HG03439 (cell line): Measurements from ENCODE around the gene TRIM16.
"Not testable (repeated sequence)": the region's sequence is repeated elsewhere in the genome, so short reads cannot be mapped to it uniquely, and the experiment has no call there.

Experiments
- ATAC-seq: cut with Tn5 transposase; IDR thresholded peaks from one replicate; pipeline ENCODE4 v1.9.1; 2021; ENCODE audit warnings: mild to moderate bottlenecking, moderate library complexity; ENCODE audit not compliant: unreplicated experiment

The TRIM16 gene

GRCh38 chr17:15659236-15659635, 24.9 kb downstream of the TRIM16 start:
- ATAC-seq: no peak

DNA sequence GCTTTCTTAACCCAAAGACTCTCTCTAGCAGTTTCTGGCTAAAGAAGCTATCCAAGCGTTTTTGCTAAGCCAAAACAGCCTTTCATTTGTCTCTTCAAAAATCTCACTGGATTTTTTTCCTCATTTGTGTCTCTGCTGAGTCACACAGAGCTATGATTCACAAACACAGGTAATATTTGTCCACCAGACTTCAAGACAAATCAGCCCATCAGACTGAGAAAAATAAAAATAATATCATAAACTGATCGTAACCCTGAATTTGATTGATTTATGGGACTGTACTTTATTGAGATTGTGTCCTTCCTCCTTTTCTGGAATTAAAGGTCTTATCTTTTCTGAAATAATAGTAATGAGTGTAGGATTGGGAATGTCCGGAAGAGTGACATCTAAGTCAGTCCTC, 25.8 kb downstream of the TRIM16 start:
- no peak for ATAC-seq

DNA sequence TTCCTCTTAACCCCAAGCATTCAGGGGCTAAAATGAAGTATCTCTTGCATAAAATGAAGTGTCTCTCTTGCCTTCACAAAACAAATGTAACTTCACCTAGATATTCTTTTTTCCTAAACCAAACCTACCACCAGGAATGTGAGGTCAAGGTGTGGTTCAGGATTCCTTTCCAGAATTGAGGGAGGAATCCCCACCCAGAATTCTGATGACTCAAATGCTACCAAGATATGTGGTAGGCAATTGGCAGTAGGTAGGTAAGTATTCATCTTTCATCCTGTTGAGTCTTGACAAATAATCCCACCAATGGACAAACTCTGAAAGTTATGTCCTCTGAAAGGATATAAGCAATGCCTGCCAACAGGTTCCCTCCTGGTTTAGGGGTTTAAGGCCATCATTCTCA, 26.2 kb downstream of the TRIM16 start:
- ATAC-seq: no peak

GRCh38 chr17:15654886-15655561, 29.1 kb downstream of the TRIM16 start:
- ATAC-seq: no peak

DNA sequence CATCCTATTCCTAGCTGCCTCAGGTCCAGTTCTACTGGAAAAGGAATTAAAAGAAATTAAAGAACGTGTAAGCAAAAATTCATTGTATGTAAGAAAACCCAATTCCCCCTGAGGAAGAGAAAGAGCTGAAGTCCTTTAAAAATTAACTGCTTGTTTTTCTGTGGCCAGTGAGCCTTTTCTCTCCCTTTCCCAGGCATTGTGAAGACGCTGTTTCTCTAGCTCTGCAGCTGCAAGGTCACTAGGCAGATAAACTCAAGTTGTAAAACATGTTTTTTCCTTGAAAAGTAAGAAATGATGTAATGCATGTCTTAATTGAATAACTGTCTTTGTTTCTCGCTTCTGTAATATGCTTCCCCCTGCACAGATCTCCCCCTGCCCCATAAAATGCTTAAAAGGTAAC, 29.7 kb downstream of the TRIM16 start:
- not testable (repeated sequence) for ATAC-seq

DNA sequence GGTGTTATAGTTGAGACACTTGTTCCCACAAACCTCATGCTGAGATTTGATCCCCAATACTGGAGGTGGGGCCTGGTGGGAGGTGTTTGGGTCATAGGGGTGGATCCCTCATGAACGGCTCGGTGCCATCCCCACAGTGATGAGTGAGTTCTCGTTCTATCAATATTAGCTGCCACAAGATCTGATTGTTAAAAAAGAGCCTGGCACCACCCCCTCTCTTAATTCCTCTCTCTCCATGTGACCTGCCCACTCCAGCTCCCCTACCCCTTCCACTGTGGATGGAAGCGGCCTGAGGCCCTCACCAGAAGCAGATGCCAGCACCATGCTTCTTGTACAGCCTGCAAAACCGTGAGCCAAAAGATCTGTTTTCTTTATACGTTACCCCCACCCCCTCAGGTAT, 31.2 kb downstream of the TRIM16 start:
- no peak for ATAC-seq

- no peak for ATAC-seq
These were observed 32.5 kb downstream of the TRIM16 start for GRCh38 chr17:15651583-15652110.

DNA sequence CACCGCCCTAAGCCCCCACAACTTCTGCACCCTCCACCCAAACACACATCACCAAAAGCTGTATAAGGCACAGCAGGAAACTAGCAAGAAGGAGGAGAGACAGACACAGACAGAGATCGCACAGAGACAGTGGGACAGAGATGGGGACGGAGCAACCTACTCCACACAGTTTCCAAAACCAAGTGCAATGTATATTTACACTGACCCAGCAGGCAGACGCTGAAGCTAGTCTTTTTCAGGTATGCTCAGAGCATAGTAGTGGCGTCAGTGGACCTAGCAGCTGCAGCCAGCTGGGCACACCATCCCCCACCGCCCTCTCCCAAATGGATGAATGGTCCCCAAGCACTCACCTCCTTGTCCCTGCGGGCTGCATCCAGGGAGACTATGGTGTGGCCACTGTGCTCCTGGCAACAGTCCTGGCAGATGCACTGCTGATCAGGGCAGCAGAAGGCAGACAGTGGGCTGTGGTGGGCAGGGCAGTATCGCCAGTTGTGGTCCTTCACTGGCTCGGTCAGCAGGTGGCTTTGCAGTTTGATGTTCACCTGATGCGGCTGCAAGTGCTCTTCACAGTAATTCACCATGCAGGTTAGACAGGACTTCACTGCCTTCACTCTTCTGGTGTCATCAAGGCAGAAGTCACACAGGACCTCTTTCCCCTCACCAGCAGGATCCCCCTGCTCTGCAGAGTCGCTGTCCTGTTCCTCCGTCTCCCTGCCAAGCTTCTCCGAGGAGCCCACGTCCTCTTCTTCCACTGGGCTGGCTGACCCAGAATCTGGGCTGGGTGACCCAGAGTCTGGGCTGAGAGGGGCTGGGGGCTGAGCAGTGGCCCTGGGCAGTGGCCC, 33.1 kb downstream of the TRIM16 start:
- no peak for ATAC-seq

DNA sequence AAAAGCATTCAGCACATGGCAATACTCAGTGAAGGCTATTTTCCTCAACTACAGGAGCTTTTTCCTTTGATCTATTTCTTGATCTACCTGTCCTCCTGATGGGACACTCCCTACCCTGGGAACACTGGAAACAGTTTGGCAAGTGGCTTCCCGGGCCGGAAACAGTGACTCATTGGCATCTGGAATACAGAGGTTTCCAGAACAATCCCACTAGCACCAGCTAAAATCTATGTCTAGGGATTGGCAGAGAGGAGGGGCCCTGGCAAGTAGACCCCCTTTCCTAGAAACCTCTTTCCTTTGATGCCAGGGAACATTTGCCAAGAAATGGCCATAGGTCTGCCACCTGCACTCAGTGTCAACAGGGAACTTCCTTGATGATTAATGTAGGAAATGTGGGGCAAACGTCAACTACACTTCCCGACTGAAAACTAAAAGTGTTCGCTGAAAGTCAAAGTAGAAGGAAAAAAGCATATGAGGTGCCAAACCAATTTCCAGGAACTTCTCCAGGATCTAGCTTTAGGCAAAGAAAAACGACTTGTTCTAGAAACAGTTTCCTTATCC, 34.2 kb downstream of the TRIM16 start:
- no peak for ATAC-seq

GRCh38 chr17:15648386-15648785, 35.7 kb downstream of the TRIM16 start:
- ATAC-seq: no peak

GRCh38 chr17:15645942-15646312, 38.2 kb downstream of the TRIM16 start:
- ATAC-seq: not testable (repeated sequence)

- ATAC-seq: not testable (repeated sequence)
These were observed 38.8 kb downstream of the TRIM16 start for GRCh38 chr17:15645099-15645941.

DNA sequence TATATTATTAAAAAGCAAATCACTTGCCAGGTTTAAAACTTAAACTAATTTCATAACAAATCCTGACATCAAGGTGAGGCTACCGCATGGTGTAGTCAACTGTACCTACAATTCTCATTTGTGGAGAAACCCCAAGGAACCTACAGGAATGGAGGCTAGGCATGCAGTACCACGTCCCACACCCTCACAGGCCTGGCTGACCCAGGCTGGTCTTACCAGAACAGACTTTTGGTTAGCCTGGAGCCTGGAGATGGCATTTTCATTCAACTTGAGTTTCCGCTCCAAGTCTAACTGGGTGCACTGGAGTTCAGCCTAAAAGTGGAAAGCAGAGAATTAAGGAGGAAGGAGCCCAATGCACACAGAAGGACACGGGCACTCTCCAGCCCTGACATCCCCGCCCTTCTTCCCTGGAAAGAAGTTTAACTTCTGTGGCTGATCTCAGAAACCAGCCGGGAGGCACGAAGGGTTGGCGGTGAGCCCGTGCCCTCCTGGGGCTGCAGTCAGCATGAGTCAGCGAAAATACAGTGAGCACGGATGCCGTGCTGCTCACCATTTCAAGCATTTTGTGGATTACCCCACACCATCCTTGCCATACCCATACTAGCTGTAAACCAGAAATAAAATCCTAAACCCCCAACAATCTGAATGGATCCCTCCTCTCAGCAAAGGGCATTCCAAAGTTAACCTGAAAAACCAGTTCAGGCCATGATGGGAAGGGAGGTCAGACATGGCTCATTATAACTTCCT, 41.4 kb downstream of the TRIM16 start:
- ATAC-seq: not testable (repeated sequence)

DNA sequence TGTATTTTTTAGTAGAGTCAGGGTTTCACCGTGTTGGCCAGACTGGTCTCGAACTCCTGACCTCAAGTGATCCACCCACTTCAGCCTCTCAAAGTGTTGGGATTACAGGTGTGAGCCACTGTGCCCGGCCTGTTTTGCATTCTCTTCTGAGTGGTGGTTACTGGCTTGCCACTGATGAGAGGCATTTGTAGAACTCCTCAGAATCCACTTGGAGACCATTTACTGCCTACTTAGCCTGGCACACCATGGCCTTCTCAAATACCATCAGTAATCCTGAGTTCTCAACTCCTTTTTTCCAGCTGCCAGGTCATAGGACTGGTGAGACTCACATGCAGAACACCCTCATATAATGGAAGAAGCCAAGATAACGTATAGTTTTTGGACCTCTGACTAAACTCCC, 42.1 kb downstream of the TRIM16 start:
- not testable (repeated sequence) for ATAC-seq

DNA sequence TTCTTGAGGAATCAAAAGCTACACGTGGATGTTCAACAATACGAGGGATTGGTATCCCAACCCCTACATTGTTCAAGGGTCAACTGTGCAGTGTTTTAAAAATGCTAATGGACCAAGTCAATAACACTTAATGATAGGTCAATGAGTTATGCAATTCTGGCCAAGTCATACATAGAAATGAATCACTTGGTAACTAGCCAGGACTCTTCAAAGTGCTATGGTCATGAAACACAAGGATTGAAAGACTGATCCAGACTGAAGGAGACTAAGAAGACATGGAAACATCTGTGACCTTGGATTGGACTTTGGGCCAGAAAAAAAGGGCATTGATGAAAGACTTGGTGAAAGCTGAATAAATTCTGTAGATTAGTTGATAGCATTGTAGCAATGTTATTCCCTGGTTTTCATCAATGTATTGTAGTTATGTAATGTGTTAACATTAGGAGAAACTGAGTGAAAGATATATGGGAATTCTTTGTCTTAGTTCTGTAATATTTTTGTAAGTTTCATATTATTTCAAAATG, 53.1 kb downstream of the TRIM16 start:
- not testable (repeated sequence) for ATAC-seq

DNA sequence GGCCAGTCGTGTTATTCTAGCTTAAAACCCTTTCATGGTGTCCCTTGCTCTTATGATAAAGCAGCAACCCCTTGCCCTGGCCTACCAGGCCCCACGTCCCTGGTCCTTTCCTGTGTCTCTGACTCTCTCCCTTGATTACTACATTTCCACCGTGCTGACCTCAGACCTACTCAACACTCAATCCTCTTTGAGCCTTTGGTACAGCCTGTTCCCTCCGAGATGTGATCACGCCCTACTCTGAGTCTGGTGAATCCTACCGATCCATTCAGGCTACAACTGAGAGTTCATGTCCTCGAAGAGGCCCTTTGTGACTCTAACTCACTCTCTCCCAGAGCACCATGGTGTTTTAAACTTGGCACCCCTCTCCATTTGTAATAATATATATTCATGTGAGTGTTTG, 54.1 kb downstream of the TRIM16 start:
- not testable (repeated sequence) for ATAC-seq

DNA sequence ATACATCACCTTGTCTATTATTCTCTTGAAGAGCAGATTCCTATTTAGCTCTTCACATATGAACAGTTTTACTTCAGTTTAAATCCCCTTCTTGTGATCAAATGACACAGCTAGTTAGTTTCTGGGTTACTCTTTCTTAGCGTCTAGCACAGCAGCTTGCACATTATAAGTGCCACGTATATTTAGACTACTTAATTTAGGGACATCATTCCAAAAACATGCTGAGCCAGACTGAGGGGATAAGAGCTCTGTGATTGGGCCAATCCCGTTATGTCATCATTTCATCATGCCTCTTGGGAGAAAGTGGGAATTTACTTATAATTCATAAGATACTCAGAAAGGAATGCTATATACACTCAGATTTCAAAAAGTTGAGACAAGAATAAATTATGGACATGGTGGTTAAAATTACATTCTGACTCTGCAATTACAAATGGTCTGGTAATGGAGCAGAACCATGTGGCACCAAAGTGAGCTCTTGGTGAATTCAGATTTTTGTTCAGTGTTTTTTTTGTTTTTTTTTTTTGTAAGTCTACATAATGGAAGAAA, 60.4 kb downstream of the TRIM16 start:
- not testable (repeated sequence) for ATAC-seq

GRCh38 chr17:15623255-15623654, 60.9 kb downstream of the TRIM16 start:
- ATAC-seq: not testable (repeated sequence)

- ATAC-seq: not testable (repeated sequence)
These were observed 62.0 kb downstream of the TRIM16 start for GRCh38 chr17:15622124-15622523.
